Activated CD4-positive, CD25-positive, alpha-beta regulatory T cell (primary cell): ENCODE measurements around the gene ITIH3.

Source experiments
- DNase-seq, 4 experiments: peaks; one replicate each; lab custom pipeline; 2025; lab: John Stamatoyannopoulos, UW

Gene ITIH3

DNA sequence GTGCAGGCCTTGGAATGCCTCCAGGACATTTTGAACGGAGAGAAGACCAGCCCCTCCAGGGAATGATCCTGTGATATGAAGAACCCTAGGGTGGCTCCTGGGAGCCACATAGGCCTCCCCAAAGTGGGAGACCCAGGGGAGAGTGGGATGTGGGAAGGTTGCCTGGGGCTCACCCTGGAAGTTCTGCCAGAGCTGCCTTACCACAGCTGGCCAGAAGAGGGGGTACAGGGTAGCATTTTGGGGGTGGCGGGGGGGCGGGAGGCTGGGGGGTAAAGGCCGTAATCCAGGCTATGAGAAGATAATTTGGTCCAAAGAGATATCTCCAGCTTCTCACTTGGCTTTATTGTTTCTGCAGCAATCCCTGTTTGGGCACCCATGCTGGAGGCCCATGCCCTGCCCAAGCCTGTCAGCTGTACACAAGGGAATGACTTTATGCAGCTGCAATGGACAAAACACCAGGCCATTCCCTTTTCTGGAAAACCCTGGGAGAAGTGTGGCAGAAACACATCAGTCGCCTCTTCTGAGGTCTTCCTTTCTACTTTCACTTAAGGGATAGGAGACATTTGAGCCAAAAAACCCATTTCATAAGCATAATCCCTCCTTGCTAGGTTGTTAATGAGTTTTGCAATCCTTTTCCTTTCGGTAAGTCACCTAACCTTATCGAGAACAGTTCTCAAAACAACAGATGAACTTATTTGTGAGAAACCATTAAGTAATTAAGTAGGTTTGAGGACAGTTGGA lies 51.3 kb downstream of the ITIH3 start:
- DNase-seq = peak in 1 of 4 experiments; percentile 13

GRCh38 chr3:52846432-52846965 lies 51.9 kb downstream of the ITIH3 start:
- no peak for DNase-seq

DNA sequence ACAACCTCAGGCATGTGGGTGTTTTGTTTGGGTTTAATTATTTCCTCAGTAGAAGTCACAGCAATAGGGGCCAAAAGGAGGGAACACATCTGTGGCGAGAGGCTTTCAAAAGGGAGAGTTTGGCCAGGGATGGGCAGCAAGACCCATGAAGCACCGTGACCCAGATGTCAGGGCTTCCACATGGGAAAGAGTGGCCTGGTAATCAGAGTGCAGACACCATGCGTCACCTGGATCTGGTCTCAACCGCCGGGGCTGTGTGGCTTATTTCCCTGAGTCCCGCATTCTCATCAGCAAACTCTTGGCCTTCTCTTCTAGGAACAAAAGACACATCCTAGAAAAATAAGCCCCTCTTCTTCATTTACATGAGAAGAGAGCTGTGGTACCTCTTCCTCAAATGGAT lies 52.6 kb downstream of the ITIH3 start:
- no peak for DNase-seq

DNA sequence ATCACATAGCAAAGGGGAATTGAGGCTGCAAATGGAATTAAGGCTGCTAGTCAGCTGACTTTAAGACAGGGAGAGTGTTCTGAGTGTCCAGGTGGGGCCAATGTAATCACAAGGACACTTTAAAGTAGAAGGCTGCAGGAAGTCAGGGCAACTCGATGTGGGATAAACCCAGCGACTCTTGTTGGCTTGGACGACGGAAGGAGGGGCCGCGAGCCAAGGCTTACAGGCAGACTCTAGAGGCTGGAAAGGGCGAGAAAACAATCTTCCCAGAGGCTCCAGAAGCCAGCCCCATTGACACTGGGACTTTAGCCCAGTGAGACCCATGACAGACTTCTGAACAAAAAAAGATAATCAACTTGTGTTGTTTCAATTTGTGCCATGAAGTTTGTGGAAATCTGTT lies 53.1 kb downstream of the ITIH3 start:
- no peak for DNase-seq

DNA sequence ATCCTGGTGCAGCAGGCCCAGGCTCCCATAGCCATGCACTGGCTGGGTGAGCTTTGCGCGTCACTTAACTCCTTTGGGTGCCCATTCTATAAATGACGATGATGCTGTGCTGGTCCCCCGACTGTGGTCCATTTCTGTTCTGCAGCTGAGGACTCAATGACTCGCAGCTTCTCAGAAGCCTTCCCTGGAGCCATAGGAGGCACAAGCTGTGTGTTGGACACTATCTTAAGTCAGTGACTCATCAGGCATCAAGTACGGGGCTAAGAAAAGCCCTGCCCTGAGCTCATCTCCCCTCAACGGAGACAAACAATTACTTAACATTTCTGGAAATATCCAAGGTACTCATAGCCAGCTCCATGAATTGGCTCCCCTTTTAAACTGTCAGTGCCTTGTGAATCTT lies 54.0 kb downstream of the ITIH3 start:
- DNase-seq = no peak

GRCh38 chr3:52849656-52850055 lies 55.1 kb downstream of the ITIH3 start:
- no peak for DNase-seq

GRCh38 chr3:52851348-52851747 lies 56.8 kb downstream of the ITIH3 start:
- DNase-seq = no peak

DNA sequence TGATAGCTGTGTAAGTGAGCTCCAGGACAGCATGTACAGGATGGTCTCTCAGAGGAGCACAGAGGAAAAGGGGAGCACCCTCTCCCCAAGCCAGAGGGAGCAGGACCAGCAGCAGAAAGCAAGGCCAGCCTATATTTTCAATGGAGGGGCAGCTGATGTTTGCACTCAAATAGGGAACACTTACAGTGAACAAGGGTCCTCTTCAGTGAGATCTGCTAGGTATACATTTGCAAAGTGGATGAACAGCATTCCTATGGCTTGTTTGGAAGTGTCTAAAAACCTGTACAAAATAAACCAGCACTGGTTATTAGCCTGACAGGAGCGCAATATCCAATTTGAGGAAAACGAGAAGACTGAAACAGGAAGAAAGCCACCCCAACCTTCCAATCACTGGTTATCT lies 57.8 kb downstream of the ITIH3 start:
- no peak for DNase-seq

- no peak for DNase-seq
These were observed 59.4 kb downstream of the ITIH3 start for GRCh38 chr3:52854013-52854412.

- DNase-seq = no peak
These were observed 62.1 kb downstream of the ITIH3 start for GRCh38 chr3:52856666-52857065.

GRCh38 chr3:52857133-52857532 lies 62.5 kb downstream of the ITIH3 start:
- no peak for DNase-seq

DNA sequence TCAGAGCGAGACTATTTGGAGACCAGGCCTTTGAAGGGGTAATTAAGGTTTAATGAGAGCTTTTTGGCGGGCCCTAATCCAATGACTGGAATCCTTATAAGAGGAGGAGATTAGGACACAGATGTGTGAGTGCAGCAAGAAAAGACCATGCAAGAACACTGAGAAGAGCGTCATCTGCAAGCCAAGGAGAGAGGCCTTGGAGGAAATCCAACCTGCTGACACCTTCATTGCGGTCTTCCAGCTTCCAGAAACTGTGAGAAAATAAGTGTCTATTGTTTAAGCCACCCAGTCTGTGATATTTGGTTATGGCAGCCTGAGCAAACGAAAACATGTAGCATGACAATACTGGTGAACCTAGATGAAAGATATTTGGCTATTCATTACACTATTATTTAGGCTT lies 63.3 kb downstream of the ITIH3 start:
- DNase-seq = no peak
